ENCODE measurements around the gene CRELD2. TPM values are rescaled to one million over a fixed set of nuclear protein-coding genes. Genes with fewer than 3 reads are reported as not detected.

Gene CRELD2
- polyA plus RNA-seq, 4 donors, result 23.2 to 39.9 (median 31.0) TPM

DNA sequence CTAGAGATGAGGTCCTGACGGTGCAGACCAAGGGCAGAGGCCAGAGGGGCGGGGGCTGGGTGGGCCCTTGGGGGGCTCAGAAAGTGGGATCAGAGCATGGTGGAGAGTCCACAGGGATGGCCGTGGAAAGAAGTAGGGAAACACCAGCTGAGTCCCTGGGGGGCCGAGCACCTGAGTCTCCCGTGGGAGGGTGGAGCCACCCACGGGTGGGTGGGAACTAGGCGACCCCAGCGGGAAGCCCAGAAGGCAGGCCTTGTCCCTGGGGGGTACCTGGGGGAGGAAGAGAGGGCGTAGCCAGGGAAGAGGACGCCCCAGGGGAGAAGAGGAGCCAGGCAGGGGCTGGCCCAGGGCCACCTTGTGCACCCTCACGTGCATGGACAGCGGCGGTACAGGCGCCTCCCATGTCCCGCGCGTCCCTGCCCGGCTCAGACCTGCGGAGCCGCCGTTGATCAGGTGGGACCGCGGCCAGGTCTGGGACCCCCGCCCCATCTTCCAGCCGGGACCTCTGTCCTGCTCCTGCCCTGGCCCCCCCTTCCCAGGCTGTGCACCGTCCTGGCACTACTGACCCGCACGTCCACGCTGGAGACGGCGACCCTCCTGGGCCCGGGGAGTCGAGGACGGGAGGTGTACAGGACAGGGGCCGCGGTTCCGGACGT, 10.2 kb downstream of the CRELD2 start:
- DNase-seq (ENCODE audit: low read depth in 4 of 4, low spot score in 2 of 4), result no peak

DNA sequence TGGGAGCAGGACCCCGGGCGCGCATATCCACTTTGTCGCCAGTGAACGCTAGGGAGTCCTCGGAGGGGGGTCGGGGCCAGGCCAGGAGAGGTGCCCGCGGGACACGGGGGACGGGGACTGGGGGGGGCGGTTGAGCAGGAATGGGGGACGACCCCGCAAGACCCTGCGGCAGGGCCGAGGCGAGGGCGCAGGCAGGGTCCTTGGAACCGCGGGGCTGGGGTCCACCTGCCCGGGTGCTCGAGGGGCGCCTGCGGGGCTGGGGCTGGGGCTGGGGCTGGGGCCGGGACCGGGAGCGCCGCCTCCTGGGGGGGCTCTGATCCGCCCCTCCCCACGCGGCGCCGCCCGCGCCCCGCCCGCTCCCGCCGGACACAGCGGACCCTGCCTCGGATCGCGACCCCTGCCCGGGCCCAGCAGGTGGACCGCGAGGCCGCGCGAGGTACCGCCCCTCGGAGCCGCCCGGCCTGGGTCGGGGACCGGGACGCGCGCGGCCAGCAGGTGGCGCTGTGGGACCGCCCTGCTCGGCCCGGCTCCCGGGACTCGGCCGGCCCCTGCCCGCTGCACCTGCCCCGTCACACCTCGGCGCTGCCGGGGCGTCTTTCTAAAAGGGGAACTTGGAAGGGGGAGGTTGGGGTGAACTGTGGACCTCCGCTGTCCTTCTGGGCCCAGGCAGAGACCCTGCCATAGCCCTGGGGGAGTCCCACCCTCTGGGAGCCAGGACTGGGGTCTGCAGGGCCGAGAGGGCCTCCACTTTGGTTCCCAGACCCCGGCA, 11.0 kb downstream of the CRELD2 start:
- DNase-seq (ENCODE audit: low read depth in 4 of 4, low spot score in 2 of 4), result no peak

DNA sequence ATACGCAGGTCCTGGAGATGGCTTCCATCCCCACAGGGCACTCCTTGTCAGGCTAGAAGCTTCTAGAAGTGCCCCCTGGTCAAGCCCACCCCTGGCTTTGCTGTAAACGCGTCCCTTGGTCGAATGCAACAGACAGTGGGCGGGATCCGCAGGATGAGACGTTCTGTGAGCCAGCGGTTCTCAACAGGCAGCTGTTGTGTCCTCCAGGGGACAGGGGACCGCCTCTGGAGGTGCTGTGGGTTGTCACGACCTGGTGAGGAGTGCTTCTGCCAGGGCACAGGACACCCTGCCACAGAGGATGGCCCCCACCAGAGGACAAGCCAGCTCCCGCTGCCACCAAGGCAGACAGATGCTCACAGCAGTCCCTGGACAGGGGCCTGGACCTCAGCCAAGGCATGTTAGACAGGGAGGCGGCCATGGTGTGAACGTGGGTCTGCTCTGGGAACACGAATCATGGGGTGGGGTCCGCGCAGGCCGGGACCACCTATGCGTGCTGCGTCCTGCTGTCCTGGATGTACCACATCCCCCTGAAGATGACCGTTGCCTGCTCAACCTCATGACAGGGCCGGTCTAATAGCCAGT, 11.7 kb downstream of the CRELD2 start:
- no peak for DNase-seq (ENCODE audit: low read depth in 4 of 4, low spot score in 2 of 4)

DNA sequence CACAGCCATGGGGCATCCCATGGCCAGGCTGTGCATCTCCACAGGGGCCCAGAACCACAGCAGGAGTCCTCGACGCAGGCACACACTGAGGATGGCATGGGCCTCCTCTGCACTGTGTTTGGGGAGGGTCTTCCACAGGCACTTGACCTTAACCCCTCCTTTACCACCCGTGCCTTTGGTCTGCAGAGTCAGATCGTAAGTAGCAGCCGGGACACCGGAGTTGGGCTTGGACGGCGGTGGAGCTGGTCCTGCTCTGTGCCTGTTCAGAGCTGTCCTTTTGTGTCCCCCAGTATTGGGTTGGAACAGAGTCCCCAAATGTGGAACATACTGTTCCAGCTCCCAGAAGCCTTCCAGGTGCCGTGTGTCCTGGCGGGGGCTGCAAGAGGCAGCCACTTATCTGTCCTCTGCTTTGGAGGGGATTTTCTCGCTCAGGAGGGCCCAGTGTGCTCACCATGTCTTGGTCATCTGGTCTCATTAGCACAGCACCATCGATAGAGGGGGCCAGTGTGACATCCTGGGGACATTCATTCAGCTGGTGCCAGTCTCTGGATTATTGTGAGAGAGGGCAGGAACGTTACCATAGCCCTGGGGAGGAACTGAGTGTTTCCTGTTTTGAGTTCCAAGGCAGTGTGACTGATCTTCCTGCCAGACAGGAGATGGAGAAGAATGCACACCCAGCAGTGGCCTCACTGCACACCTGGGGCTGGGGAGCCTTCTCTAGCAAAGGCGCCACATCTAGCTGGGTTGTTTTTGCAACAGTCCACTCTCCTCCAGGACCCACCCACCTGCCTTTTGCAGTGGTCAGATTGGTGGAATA, 12.4 kb downstream of the CRELD2 start:
- no peak for DNase-seq (ENCODE audit: low read depth in 4 of 4, low spot score in 2 of 4)

DNA sequence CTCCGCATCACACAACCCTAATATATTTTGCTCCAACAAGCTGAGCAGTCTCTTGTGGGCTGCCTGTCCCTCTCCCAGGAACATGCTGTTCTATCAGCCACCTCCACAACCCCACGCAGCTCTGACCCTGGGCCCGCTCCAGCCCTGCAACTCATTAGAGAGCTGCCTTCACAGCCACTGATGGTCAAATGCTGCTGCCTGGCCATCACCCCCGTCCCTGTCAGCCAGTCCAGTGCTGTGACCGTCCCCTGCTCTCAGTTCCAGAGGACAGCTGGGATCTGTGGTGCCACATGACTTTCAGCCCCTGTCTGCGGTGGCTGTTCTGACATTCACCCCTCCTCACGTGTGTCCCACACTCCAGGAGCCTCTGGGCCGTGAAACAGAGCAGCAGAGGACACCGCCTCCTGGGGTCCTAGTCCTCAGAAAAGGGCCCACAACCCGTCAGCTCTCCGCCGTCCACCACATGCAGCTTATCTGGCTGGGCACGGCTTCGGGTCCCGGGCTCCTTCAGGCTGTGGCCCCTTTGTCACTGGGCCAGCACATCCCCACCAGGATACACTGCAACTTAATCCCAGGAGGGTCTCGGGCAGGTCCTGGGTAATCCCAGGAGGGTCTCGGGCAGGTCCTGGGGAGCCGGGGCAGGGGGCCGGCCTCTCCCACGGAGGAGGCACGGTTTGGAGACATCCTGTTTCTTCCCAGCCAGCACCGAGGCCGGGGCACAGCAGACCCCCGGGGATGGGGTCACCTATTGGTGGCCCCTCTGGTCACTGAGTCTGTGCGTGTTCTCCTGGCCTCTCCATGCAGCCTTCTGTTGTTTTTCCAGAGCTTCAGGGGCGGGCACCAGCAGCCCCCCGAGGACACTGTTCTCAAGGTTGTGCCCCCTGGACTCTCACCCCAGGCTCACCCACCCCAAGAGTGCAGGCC, 15.1 kb downstream of the CRELD2 start:
- no peak for DNase-seq (ENCODE audit: low read depth in 4 of 4, low spot score in 2 of 4)

DNA sequence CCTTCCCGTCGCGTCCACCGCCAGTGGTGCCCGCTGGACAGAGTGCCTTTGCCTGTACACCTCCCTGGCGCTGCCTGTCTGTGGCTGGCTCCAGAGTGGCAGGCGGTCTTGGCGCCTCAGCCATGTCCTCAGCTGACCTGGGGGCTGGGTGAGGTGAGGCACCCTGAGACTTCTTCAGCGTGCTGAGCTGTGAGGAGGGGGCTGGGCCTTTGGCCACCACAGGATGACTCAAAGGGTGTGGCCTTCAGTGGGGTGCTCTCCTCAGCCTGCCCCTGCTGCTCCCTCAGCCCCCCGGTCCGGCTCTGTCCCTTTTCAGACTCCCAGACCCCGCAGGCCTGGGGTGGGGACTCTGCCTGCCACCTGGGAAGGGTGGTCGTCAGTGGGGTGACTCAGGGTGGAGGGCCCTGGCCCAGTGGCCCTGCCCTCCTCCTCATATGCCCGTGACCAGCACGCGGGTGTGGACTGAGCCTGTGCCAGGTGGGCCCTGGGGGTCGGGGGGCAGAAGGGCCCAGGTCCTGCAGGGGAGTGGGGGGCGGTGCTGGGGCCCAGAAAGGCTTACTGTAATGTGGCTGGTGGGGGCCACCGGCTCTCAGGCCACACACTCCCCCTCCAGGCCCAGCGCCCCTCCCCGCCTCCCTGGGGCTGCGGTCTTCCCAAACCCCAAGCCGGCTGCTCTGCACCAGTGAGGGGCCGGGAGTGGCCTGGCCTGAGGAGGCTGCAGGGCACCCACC, 15.9 kb downstream of the CRELD2 start:
- no peak for DNase-seq (ENCODE audit: low read depth in 4 of 4, low spot score in 2 of 4)

DNA sequence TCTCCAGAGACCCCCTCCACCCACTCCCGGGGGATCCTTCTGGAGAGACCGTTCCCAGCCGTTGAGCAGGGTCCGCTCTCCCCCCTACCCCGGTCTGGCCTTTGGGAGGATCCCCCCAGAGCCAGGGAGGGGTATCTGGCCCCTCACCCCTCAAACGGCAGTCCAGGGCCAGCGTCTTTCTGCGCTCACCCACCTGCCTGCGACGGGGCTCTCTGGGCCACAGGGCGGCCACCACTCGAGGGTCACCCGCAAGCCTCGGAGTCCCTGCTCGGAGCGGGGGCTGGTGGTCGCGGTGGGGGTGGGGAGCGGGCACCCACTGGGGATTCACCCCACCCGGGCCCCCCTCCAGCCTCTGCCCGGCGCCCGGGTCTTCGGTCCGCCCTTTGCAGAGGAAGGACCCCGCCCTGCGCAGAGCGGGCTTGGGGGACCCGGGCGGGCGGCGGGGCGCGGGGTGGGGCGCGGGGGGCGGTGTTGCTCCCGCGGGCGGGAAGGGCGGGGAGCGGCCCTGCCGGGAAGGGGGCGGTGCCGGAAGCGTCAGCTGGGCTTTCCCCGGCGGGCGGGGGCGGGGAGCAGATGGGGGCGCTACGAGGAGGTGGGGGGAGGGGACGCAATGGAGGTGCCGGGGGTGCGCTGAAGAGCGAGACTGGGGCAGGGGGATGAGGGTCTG, 16.6 kb downstream of the CRELD2 start:
- DNase-seq (ENCODE audit: low read depth in 4 of 4, low spot score in 2 of 4), result no peak

DNA sequence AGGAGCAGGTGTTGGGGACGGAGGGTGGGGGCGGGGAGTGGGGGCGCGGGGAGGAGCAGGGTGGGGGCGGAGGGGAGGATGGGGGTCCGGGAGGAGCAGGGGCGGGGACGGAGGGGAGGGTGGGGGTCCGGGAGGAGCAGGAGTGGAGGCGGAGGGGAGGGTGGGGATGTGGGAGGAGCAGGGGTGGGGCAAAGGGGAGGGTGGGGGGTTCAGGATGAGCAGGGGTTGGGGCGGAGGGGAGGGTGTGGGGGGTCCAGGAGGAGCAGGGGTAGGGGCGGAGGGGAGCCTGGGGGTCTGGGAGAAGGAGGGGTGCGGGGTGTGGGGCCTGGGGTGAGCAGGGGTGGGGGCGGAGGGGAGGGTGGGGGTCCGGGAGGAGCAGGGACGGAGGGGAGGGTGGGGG, 17.1 kb downstream of the CRELD2 start:
- DNase-seq (ENCODE audit: low read depth in 4 of 4, low spot score in 2 of 4), result no peak

DNA sequence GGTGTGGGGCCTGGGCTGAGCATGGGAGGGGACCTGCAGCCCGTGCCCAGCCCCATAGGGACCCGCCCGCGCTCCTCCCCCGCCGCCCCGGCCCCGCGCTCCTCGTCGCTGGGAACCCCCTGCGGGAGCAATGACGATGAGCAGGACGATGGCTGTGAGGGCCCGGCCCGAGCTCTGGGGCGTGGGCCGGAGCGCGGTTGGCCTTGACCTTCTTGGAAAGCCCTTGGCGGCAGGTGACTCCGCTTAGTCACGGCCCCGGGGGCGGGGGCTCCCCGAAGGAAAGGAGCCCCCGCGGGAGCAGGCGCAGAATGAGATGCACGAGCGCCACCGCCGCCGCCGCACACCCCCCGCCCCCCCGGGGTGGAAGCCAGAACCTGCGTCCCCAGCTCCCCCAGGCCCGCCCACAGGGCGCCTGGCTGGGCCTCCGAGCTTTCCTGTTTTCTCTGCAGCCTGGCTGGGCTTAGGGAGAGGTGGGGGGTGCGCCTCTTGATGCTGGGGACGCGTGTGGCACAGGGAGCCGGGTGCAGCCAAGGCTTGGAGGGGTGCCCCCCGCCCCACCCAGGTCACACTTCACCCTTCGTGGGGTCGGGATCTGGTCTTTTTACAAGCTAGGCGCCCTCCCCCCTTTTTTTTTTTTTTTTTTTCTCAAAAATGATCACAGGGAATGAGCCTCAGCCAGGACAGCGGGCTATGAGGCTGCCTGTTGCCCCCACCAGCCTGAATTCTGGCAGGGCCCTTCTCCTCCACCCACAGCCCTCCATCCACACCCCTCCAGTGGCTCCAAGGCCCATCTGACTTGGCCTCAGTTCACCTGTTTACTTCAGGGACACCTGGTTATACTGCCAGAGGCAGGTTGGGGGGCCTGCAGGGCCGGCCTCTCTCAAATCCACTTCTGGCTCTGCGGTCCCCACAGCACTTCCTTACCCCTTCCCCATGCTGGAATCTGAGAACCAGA, 17.9 kb downstream of the CRELD2 start:
- DNase-seq (ENCODE audit: low read depth in 4 of 4, low spot score in 2 of 4), result no peak

DNA sequence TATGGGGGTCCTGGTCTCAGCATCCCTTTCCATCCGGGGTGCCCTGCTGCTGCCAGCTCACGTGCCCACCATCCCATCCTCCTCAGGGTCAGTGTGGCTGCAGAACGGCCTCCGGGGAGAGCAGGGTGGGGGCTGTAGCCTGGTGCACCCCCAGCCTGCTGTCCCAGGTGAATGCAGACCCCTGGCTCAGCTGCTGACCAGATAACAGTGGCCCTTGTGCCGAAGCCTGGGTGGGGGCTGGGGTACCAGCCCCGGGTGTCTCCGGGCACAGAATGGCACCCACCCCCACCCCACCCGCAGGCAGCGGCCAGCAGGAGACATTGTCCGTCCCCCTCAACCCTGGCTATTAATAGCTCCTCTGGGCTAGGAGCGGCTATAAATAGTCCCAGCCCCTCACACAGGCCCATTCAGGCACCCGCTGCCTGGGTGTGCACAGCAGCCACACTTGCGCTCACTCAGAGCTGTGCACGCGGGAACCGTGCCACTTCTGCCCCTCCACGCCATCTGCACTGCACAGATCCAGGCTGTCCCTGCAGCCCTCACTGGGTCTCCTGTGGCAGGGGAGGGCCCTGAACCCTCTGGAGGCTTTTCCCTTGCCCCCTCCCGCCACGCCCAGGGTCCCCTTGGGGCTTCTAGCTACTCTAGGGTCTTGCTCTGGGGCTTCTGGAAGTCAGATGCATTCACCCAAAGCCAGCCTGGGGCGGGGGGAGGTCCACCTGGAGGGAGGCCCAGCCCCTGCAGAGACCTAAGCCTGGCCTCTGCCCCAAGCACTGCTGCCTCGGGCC, 18.7 kb downstream of the CRELD2 start:
- no peak for DNase-seq (ENCODE audit: low read depth in 4 of 4, low spot score in 2 of 4)

DNA sequence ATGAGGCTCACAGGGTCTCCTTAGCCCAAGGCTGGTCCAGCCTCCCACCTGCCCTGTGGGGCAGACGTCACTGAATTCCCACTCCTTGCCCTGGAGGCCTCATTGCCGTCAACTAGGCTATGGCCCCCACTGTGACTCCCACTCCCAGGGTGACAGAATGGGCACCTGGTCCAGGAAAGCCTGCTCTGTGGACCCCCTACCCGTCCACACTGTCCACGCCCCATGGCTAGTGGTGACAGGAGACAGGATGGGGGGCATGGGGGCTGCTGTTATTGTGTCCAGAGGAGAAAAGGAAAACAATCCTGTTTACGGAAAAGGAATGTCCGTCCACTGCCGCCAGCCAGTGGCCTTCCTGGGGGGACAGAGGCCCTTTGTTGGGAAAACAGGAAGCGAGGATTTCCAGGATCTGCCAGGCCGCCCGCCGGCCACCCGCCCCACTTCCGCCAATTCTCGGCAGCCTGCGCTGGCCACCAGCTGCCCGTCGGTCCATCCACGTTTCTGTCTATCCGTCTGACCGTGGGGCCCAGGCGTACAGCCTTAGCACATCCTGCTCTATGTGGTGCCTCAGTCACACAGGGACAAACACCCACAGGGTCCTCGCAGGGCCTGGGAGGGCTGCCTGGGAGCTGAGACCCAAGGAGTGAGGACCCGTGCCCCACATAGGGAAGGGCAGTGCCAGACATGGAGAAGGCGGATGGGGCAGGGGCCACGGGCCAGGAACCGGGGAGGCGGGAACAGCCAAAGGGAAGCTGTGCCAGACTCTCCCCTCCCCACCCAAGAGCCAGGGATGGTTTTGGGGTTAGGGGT, 19.5 kb downstream of the CRELD2 start:
- DNase-seq (ENCODE audit: low read depth in 4 of 4, low spot score in 2 of 4), result no peak

DNA sequence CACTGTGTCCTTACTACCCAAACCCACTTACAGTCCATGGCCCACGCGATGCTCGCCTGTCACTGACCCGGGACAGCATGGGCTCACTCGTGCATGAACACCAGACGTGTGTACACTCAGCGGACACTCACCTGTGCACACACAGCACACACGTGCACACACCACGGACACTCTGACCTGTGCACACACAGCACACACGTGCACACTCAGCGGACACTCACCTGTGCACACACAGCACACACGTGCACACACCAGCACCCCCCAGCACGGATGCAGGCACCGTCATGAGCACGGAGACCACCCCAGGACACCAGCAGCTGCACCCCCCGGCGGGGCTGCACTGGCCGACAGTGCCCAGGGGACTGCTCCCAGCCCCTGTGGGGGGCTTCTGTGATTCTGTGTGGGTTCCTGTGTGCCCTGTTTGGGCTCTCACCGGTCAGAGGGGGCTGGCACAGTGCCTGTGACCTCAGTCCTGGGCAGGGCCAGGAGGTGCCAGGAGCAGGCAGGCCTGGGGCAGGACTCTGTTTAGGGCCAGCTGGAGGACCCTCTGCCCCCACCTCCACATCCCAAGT, 20.2 kb downstream of the CRELD2 start:
- DNase-seq (ENCODE audit: low read depth in 4 of 4, low spot score in 2 of 4), result no peak

DNA sequence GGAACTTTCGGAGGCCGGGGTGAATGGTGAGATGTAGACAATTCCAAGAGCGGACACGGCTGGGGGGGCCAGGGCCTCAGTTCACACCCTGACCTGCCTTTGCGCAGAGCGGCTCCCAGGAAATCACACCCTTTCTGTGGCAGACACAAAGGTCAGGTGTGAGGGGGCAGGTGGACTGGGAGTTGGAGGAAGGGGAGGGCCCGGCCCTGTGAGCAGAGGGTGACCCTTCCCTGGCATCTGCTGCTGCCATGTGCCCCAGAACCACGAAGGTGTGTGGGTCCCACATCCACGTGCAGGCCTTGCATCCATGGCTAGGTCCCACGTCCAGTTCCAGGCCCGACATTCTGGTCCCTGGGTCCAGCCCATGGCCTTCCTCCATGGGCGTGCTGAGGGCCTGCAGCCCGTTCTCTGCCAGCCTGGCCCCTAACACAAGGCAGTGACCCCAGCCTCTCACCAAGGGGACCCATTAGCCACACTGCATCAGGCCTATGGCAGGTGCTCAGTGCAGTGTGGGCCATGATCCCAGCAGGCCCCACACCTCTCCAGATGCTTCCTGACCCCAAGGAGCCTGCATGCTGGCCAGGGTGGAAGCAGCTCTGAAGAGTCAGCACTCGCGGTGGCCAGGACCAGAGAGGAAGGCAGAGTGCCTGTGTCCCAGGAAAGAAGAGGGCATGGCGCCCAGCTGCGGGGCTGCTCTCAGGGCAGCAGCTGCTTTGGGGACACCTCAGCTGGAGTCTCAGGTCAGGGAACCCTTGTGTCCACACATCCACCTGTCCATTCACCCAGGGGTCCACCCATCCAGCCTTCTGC, 23.3 kb downstream of the CRELD2 start:
- DNase-seq (ENCODE audit: low read depth in 4 of 4, low spot score in 2 of 4), result no peak

DNA sequence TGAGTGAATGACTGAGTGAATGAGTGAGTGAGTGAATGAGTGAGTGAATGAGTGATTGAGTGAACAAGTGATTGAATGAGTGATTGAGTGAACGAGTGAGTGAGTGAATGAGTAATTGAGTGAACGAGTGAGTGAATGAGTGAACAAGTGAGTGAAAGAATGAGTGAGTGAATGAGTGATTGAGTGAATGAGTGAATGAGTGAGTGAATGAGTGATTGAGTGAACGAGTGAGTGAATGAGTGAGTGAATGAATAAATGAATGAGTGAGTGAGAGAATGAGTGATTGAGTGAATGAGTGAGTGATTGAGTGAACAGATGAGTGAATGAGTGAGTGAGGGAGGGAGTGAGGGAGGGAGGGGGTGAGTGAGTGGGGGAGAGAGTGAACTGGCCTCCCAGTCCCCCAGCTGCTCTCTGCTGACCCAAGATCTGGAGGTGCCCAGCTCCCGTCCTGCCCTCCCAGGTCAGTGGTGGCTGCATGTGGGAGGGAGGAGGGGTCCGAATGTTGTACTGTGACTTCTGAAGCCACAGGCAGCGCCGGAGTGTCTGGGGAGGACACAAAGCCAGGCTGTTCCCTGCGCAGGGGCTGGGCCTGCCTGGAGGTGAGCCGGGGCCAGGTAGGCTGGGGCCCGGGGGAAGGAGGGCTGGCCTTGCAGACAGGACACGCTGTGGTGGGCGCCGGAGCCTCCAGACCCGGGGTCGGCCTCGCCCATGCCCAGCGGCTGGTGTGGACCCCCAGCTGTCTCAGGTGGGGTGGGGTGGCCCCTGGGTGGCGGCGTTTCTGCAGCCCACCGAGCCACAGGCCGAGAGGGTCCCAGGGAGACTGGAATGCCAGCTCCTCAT, 24.4 kb downstream of the CRELD2 start:
- DNase-seq (ENCODE audit: low read depth in 4 of 4, low spot score in 2 of 4), result no peak

Data from left renal cortex interstitium (tissue), 4 donors.